Effector memory CD8-positive, alpha-beta T cell (primary cell): Measurements from ENCODE around the gene LTB.
"Not testable (repeated sequence)": the region's sequence is repeated elsewhere in the genome, so short reads cannot be mapped to it uniquely, and the experiment has no call there.

Experiments
- ATAC-seq: fragments of 150-1000 bp; cut with Tn5 transposase; replicated peaks from 2 replicates; pipeline ENCODE4 v1.10.0; 2021; ENCODE audit warnings: mild to moderate bottlenecking, moderate library complexity
- DNase-seq, 3 experiments: peaks; one replicate each; pipeline ENCODE4 v3.0.0; 2021
- H3K27ac Mint-ChIP-seq, 2 donors: one replicate each; pipeline ENCODE4 v1.8.0; 2022; ENCODE audit warnings: mild to moderate bottlenecking in 2 of 2, mixed read lengths in 2 of 2, moderate library complexity in 2 of 2
- H3K27me3 Mint-ChIP-seq, 2 donors: one replicate each; pipeline ENCODE4 v1.8.0; 2022; ENCODE audit warnings: mixed read lengths in 2 of 2
- H3K36me3 Mint-ChIP-seq: one replicate; pipeline ENCODE4 v1.8.0; 2022; ENCODE audit warnings: mild to moderate bottlenecking, moderate library complexity, mixed read lengths; ENCODE audit not compliant: insufficient read depth
- H3K4me1 Mint-ChIP-seq, 2 donors: one replicate each; pipeline ENCODE4 v1.8.0; 2022; ENCODE audit warnings: low read depth in 2 of 2, mixed read lengths in 2 of 2
- H3K4me3 Mint-ChIP-seq, 2 donors: one replicate each; pipeline ENCODE4 v1.8.0; 2022; ENCODE audit warnings: mild to moderate bottlenecking in 2 of 2, mixed read lengths in 2 of 2, moderate library complexity in 2 of 2
- H3K9me3 Mint-ChIP-seq, 2 donors: one replicate each; pipeline ENCODE4 v1.8.0; 2022; ENCODE audit warnings: mixed read lengths in 2 of 2

LTB gene

GRCh38 chr6:31619805-31620585 is 37.8 kb upstream of the LTB start:
- Mint-ChIP-seq H3K27me3 (no peaks in the 10 kb centered on the region), H3K4me1 (peaks cover 18 to 23% of the 10 kb centered on the region in 2 donors), H3K4me3 (peak overlapping the region; percentile 76 to 85), H3K9me3 (no peaks in the 10 kb centered on the region), H3K36me3 (peaks cover 45% of the 10 kb centered on the region), H3K27ac (peak overlapping the region; percentile 90 to 92)
- ATAC-seq = peak; percentile 84
- peak; percentile 91 to 94 (median 93) for DNase-seq

- H3K4me1 Mint-ChIP-seq = peaks cover 12 to 13% of the 10 kb centered on the region in 2 donors
- DNase-seq = no peak
- H3K36me3 Mint-ChIP-seq = peaks cover 24% of the 10 kb centered on the region
- no peak overlapping the region for H3K4me3 Mint-ChIP-seq
- no peaks in the 10 kb centered on the region for H3K9me3 Mint-ChIP-seq
- no peak overlapping the region for H3K27ac Mint-ChIP-seq
- H3K27me3 Mint-ChIP-seq = no peaks in the 10 kb centered on the region
- ATAC-seq = no peak
These were observed 34.8 kb upstream of the LTB start for GRCh38 chr6:31617010-31617409.

GRCh38 chr6:31615748-31616147 is 33.5 kb upstream of the LTB start:
- DNase-seq (no peak), ATAC-seq (no peak)
- Mint-ChIP-seq H3K9me3 (no peaks in the 10 kb centered on the region), H3K27ac (peak overlapping the region; percentile 3 to 35), H3K4me1 (peaks cover 3% of the 10 kb centered on the region in 2 donors), H3K36me3 (peaks cover 16% of the 10 kb centered on the region), H3K27me3 (no peaks in the 10 kb centered on the region), H3K4me3 (peak overlapping the region; percentile 1 to 31)

- peak within 1 kb of the TSS; percentile 20 to 35 for H3K27ac Mint-ChIP-seq
- ATAC-seq (no peak), DNase-seq (no peak)
- H3K4me3 Mint-ChIP-seq = peak within 1 kb of the TSS; percentile 1 to 53
- H3K9me3 Mint-ChIP-seq = no peaks in the 10 kb centered on the region
- H3K36me3 Mint-ChIP-seq = peaks cover 9% of the 10 kb centered on the region
- no peaks in the 10 kb centered on the region for H3K27me3 Mint-ChIP-seq
- peaks cover 3% of the 10 kb centered on the region in 2 donors for H3K4me1 Mint-ChIP-seq
These were observed 32.7 kb upstream of the LTB start, which contains the start of gene AIF1 for GRCh38 chr6:31614684-31615578. Gene AIF1, plus strand, starts transcription at chr6:31615234. Its CDS starts 96 bp downstream, at chr6:31615330.

- Mint-ChIP-seq H3K27ac (no peak overlapping the region), H3K27me3 (no peaks in the 10 kb centered on the region)
- no peak for DNase-seq
These were observed 31.9 kb upstream of the LTB start for GRCh38 chr6:31614075-31614619.

GRCh38 chr6:31610968-31611367 is 28.7 kb upstream of the LTB start:
- H3K36me3 Mint-ChIP-seq = peaks cover 4% of the 10 kb centered on the region
- DNase-seq (no peak), ATAC-seq (no peak)
- no peaks in the 10 kb centered on the region for H3K9me3 Mint-ChIP-seq
- H3K4me3 Mint-ChIP-seq = no peak overlapping the region
- no peak overlapping the region for H3K27ac Mint-ChIP-seq
- H3K27me3 Mint-ChIP-seq = no peaks in the 10 kb centered on the region
- H3K4me1 Mint-ChIP-seq = peaks cover 0 to 3% of the 10 kb centered on the region in 2 donors

More at GRCh38 chr6:31614075-31614619, 31.9 kb upstream of the LTB start:
- ATAC-seq = no peak
- H3K4me3 Mint-ChIP-seq = no peak overlapping the region
- peaks cover 11% of the 10 kb centered on the region for H3K36me3 Mint-ChIP-seq
- no peaks in the 10 kb centered on the region for H3K9me3 Mint-ChIP-seq
- H3K4me1 Mint-ChIP-seq = peaks cover 3% of the 10 kb centered on the region in 2 donors

- Mint-ChIP-seq H3K9me3 (no peaks in the 10 kb centered on the region), H3K27ac (no peak overlapping the region), H3K36me3 (peaks cover 4% of the 10 kb centered on the region), H3K4me3 (no peak overlapping the region), H3K27me3 (no peaks in the 10 kb centered on the region), H3K4me1 (no peaks in the 10 kb centered on the region)
- no peak for DNase-seq
- ATAC-seq = no peak
These were observed 27.5 kb upstream of the LTB start for GRCh38 chr6:31609519-31610406.

- Mint-ChIP-seq H3K9me3 (no peaks in the 10 kb centered on the region), H3K36me3 (peaks cover 4% of the 10 kb centered on the region), H3K4me3 (no peak overlapping the region), H3K4me1 (no peaks in the 10 kb centered on the region), H3K27ac (no peak overlapping the region), H3K27me3 (no peaks in the 10 kb centered on the region)
- DNase-seq (no peak), ATAC-seq (no peak)
These were observed 25.1 kb upstream of the LTB start for GRCh38 chr6:31607317-31607716.

- no peaks in the 10 kb centered on the region for H3K9me3 Mint-ChIP-seq
- H3K27ac Mint-ChIP-seq = peak overlapping the region in 1 of 2 donors; percentile 56
- H3K27me3 Mint-ChIP-seq = no peaks in the 10 kb centered on the region
- H3K4me1 Mint-ChIP-seq = peaks cover 33 to 42% of the 10 kb centered on the region in 2 donors
- peak; percentile 47 to 51 (median 49) for DNase-seq
- peak overlapping the region in 1 of 2 donors; percentile 47 for H3K4me3 Mint-ChIP-seq
- peak; percentile 60 for ATAC-seq
- H3K36me3 Mint-ChIP-seq = peaks cover 28% of the 10 kb centered on the region
These were observed 14.8 kb upstream of the LTB start for GRCh38 chr6:31597006-31597405.

GRCh38 chr6:31592396-31592771 is 10.2 kb upstream of the LTB start:
- peak; percentile 19 for ATAC-seq
- Mint-ChIP-seq H3K4me3 (peak overlapping the region; percentile 77 to 78), H3K27me3 (no peaks in the 10 kb centered on the region), H3K36me3 (peaks cover 31% of the 10 kb centered on the region), H3K4me1 (peaks cover 44 to 59% of the 10 kb centered on the region in 2 donors), H3K27ac (peak overlapping the region; percentile 71 to 91), H3K9me3 (no peaks in the 10 kb centered on the region)
- no peak for DNase-seq

GRCh38 chr6:31590691-31591090 is 8.5 kb upstream of the LTB start:
- peaks cover 36% of the 10 kb centered on the region for H3K36me3 Mint-ChIP-seq
- peaks cover 49 to 65% of the 10 kb centered on the region in 2 donors for H3K4me1 Mint-ChIP-seq
- DNase-seq, ATAC-seq, H3K27me3 Mint-ChIP-seq, H3K9me3 Mint-ChIP-seq: not testable (repeated sequence)
- H3K4me3 Mint-ChIP-seq = peak overlapping the region in 1 of 2 donors; percentile 77
- peak overlapping the region in 1 of 2 donors; percentile 71 for H3K27ac Mint-ChIP-seq

GRCh38 chr6:31588871-31589650 is 6.8 kb upstream of the LTB start:
- DNase-seq (no peak), ATAC-seq (no peak)
- Mint-ChIP-seq H3K27me3 (no peaks in the 10 kb centered on the region), H3K4me3 (peak overlapping the region; percentile 42 to 77), H3K9me3 (no peaks in the 10 kb centered on the region), H3K27ac (peak overlapping the region; percentile 83 to 95), H3K4me1 (peaks cover 57 to 66% of the 10 kb centered on the region in 2 donors), H3K36me3 (peaks cover 40% of the 10 kb centered on the region)
